H1 (cell line): Measurements from ENCODE around the gene LRRTM4. TPM values are rescaled to one million over a fixed set of nuclear protein-coding genes. Genes with fewer than 3 reads are reported as not detected.

ENCODE experiments used
- CTCF ChIA-PET: fragments of 300-600 bp; sonication (Branson Sonifier 250); formaldehyde crosslinking; loops from one replicate; lab custom pipeline; 2021; ENCODE audit not compliant: partially characterized antibody; lab: Charles Lee
- POLR2A ChIA-PET: fragments of 300-600 bp; sonication (Branson Sonifier 250); formaldehyde crosslinking; loops from one replicate; lab custom pipeline; 2021; ENCODE audit warnings: inconsistent platforms; ENCODE audit not compliant: partially characterized antibody; lab: Charles Lee
- DNase-seq, 2 experiments: peaks; one replicate each; pipeline versions ENCODE4 v3.0.0 to v3.0.0-alpha.2; 2010 to 2022; ENCODE audit warnings: low spot score in 2 of 2, low read depth in 1 of 2, mixed read lengths in 1 of 2
- FAIRE-seq: peaks from 2 replicates; lab custom pipeline; 2011; peaks lifted over from hg19 to GRCh38; lab: Jason Lieb, UNC
- H2AFZ ChIP-seq: 2 replicates; pipeline ENCODE4 v1.8.1; 2012; ENCODE audit warnings: low read length, inconsistent platforms
- H2AK5ac ChIP-seq: 2 replicates; pipeline ENCODE4 v1.6.1; 2013; ENCODE audit warnings: low read depth, low read length
- H2BK120ac ChIP-seq: replicated peaks from 2 replicates; pipeline ENCODE3; 2013; ENCODE audit warnings: low read depth, low read length, inconsistent platforms
- H2BK12ac ChIP-seq: 2 replicates; pipeline ENCODE4 v1.6.1; 2013; ENCODE audit warnings: low read depth, low read length
- H2BK15ac ChIP-seq: 2 replicates; pipeline ENCODE4 v1.6.1; 2013; ENCODE audit warnings: low read length
- H2BK20ac ChIP-seq: 2 replicates; pipeline ENCODE4 v1.6.1; 2013; ENCODE audit warnings: low read length
- H2BK5ac ChIP-seq: 2 replicates; pipeline ENCODE4 v1.6.1; 2013; ENCODE audit warnings: low read depth, low read length
- H3K14ac ChIP-seq: 2 replicates; pipeline ENCODE4 v1.6.1; 2013; ENCODE audit warnings: inconsistent platforms; ENCODE audit not compliant: insufficient read length
- H3K18ac ChIP-seq: 2 replicates; pipeline ENCODE4 v1.6.1; 2013; ENCODE audit warnings: low read length; ENCODE audit errors: extremely low read depth
- H3K23ac ChIP-seq: 2 replicates; pipeline ENCODE4 v1.6.1; 2013; ENCODE audit warnings: inconsistent platforms; ENCODE audit not compliant: insufficient read length
- H3K23me2 ChIP-seq: 2 replicates; pipeline ENCODE4 v1.6.1; 2013; ENCODE audit warnings: low read depth, low read length
- H3K27ac ChIP-seq: 2 replicates; pipeline ENCODE4 v1.6.1; 2011; ENCODE audit warnings: low read depth, low read length, inconsistent platforms
- H3K27me3 ChIP-seq, 4 experiments: replicated peaks in 1 of 4; 1 replicate in 1 of 4; 2 replicates in 3 of 4; pipeline versions ENCODE4 v1.6.1 to v1.8.1; 2011 to 2013; ENCODE audit warnings: low read length in 3 of 4, mild to moderate bottlenecking in 3 of 4, inconsistent platforms in 2 of 4, mixed read lengths in 2 of 4, moderate library complexity in 1 of 4; ENCODE audit not compliant: control insufficient read depth in 3 of 4, insufficient read depth in 3 of 4; ENCODE audit errors: extremely low read depth in 1 of 4
- H3K36me3 ChIP-seq, 4 experiments: 2 replicates each; pipeline versions ENCODE4 v1.6.1 to v1.8.1; 2011 to 2013; ENCODE audit warnings: mild to moderate bottlenecking in 4 of 4, low read length in 3 of 4, moderate library complexity in 2 of 4, control low read depth in 1 of 4, inconsistent platforms in 1 of 4; ENCODE audit not compliant: insufficient read depth in 4 of 4, control insufficient read depth in 2 of 4
- H3K4ac ChIP-seq: replicated peaks from 2 replicates; pipeline ENCODE3; 2013; ENCODE audit warnings: low read length, low read depth, mixed read lengths, inconsistent platforms; ENCODE audit not compliant: insufficient read length
- H3K4me1 ChIP-seq, 4 experiments: replicated peaks in 1 of 4; 1 replicate in 1 of 4; 2 replicates in 3 of 4; pipeline versions ENCODE4 v1.6.1 to v1.8.1; 2011 to 2013; ENCODE audit warnings: low read length in 3 of 4, inconsistent platforms in 2 of 4, mixed read lengths in 1 of 4; ENCODE audit not compliant: insufficient read depth in 4 of 4, control insufficient read depth in 3 of 4
- H3K4me2 ChIP-seq, 2 experiments: 2 replicates each; pipeline versions ENCODE4 v1.6.1 to v1.8.1; 2011 to 2013; ENCODE audit warnings: low read depth in 2 of 2, low read length in 2 of 2, control low read depth in 1 of 2, inconsistent platforms in 1 of 2, mild to moderate bottlenecking in 1 of 2; ENCODE audit not compliant: insufficient read depth in 1 of 2
- H3K4me3 ChIP-seq, 4 experiments: fragments of 200-600, 300-600 bp in 1 of 4; sonication (generic), shearing (Covaris generic), sonication (Bioruptor Twin) in 1 of 4; 2 replicates each; pipeline versions ENCODE4 v1.5.1 to v1.8.1; 2011 to 2016; ENCODE audit warnings: low read length in 4 of 4, low read depth in 3 of 4, control low read depth in 2 of 4, inconsistent platforms in 2 of 4, mild to moderate bottlenecking in 2 of 4, mixed read lengths in 1 of 4, moderate library complexity in 1 of 4; ENCODE audit not compliant: insufficient read depth in 2 of 4; ENCODE audit errors: extremely low read depth in 1 of 4
- H3K56ac ChIP-seq: replicated peaks from 2 replicates; pipeline ENCODE3; 2013; ENCODE audit warnings: low read depth, mild to moderate bottlenecking, mixed read lengths, low read length, inconsistent platforms; ENCODE audit not compliant: insufficient read length
- H3K79me1 ChIP-seq: 2 replicates; pipeline ENCODE4 v1.6.1; 2013; ENCODE audit warnings: low read depth, low read length, control low read depth
- H3K79me2 ChIP-seq, 2 experiments: 2 replicates each; pipeline versions ENCODE4 v1.6.1 to v1.8.1; 2012 to 2013; ENCODE audit warnings: low read length in 2 of 2, mild to moderate bottlenecking in 2 of 2, inconsistent platforms in 1 of 2; ENCODE audit not compliant: insufficient read depth in 2 of 2, control insufficient read depth in 1 of 2
- H3K9ac ChIP-seq, 4 experiments: replicated peaks in 1 of 4; 1 replicate in 1 of 4; 2 replicates in 3 of 4; pipeline versions ENCODE4 v1.6.1 to v1.8.1; 2011 to 2013; ENCODE audit warnings: low read depth in 3 of 4, low read length in 3 of 4, control low read depth in 2 of 4, mild to moderate bottlenecking in 2 of 4, moderate library complexity in 2 of 4, inconsistent platforms in 1 of 4; ENCODE audit errors: extremely low read depth in 1 of 4
- H3K9me3 ChIP-seq, 2 experiments: 2 replicates each; pipeline versions ENCODE4 v1.6.1 to v1.8.1; 2012 to 2013; ENCODE audit warnings: mild to moderate bottlenecking in 2 of 2, moderate library complexity in 2 of 2, control low read depth in 1 of 2, inconsistent platforms in 1 of 2, low read depth in 1 of 2, low read length in 1 of 2, mixed read lengths in 1 of 2; ENCODE audit not compliant: insufficient read depth in 2 of 2
- H4K20me1 ChIP-seq, 2 experiments: replicated peaks in 1 of 2; 2 replicates each; pipeline versions ENCODE3 to v1.8.1; 2011 to 2013; ENCODE audit warnings: inconsistent platforms in 2 of 2, low read length in 2 of 2, mild to moderate bottlenecking in 1 of 2; ENCODE audit not compliant: insufficient read depth in 2 of 2, control insufficient read depth in 1 of 2
- H4K5ac ChIP-seq: 2 replicates; pipeline ENCODE4 v1.6.1; 2013; ENCODE audit warnings: low read length, low read depth, mixed read lengths, inconsistent platforms; ENCODE audit not compliant: insufficient read length
- H4K8ac ChIP-seq: 2 replicates; pipeline ENCODE4 v1.8.0; 2013; ENCODE audit warnings: mild to moderate bottlenecking, moderate library complexity, low read length, inconsistent platforms; ENCODE audit not compliant: insufficient read depth; ENCODE audit errors: extremely low read depth
- H4K91ac ChIP-seq: replicated peaks from 2 replicates; pipeline ENCODE3; 2013; ENCODE audit warnings: low read length, mixed read lengths, inconsistent platforms; ENCODE audit not compliant: insufficient read length
- BACH1 ChIP-seq: IDR thresholded peaks from 2 replicates; pipeline ENCODE4 v1.6.1; 2012; ENCODE audit warnings: low read length, improper control_type of control experiment
- CEBPB ChIP-seq: IDR thresholded peaks from 2 replicates; pipeline ENCODE4 v1.6.1; 2012; ENCODE audit warnings: low read depth, low read length
- CREB1 ChIP-seq: IDR thresholded peaks from 2 replicates; pipeline ENCODE4 v1.6.1; 2012; ENCODE audit warnings: inconsistent platforms
- E2F6 ChIP-seq: IDR thresholded peaks from 2 replicates; pipeline ENCODE4 v1.6.1; 2012; ENCODE audit warnings: inconsistent platforms
- EGR1 ChIP-seq: IDR thresholded peaks from 2 replicates; pipeline ENCODE4 v1.6.1; 2011; ENCODE audit warnings: low read depth, low read length, borderline replicate concordance
- EZH2 ChIP-seq: fragments of 200-600 bp; sonication (generic); IDR thresholded peaks from 2 replicates; pipeline ENCODE4 v1.7.1; 2012; ENCODE audit warnings: low read depth, mild to moderate bottlenecking, moderate library complexity, low read length, inconsistent platforms; ENCODE audit not compliant: severe bottlenecking
- GTF2F1 ChIP-seq: IDR thresholded peaks from 2 replicates; pipeline ENCODE4 v1.6.1; 2012; ENCODE audit warnings: low read depth, low read length, improper control_type of control experiment, borderline replicate concordance
- HDAC6 ChIP-seq: IDR thresholded peaks from one replicate; pipeline ENCODE4 v1.7.1; 2012; ENCODE audit warnings: low read depth, mild to moderate bottlenecking, inconsistent platforms, low read length, moderate library complexity
- JUND ChIP-seq: IDR thresholded peaks from 2 replicates; pipeline ENCODE4 v1.6.1; 2011; ENCODE audit warnings: mild to moderate bottlenecking, improper control_type of control experiment, low read length
- POLR2AphosphoS5 ChIP-seq: IDR thresholded peaks from 2 replicates; pipeline ENCODE4 v1.6.1; 2011; ENCODE audit warnings: low read depth, low read length
- POU5F1 ChIP-seq: IDR thresholded peaks from 2 replicates; pipeline ENCODE4 v1.6.1; 2011; ENCODE audit warnings: low read depth, mild to moderate bottlenecking, low read length, moderate library complexity
- RNF2 ChIP-seq: fragments of 200-900, 300-1000 bp; sonication (generic); IDR thresholded peaks from 2 replicates; pipeline ENCODE4 v1.7.1; 2016; ENCODE audit warnings: borderline replicate concordance, low read depth, mild to moderate bottlenecking, antibody characterized with exemption, low read length; ENCODE audit not compliant: poor library complexity, severe bottlenecking; ENCODE audit errors: missing control alignments
- SIX5 ChIP-seq: IDR thresholded peaks from 2 replicates; pipeline ENCODE4 v1.6.1; 2011; ENCODE audit warnings: mild to moderate bottlenecking, low read depth, low read length
- TAF7 ChIP-seq: optimal IDR thresholded peaks from 2 replicates; pipeline ENCODE3; 2011; ENCODE audit warnings: low read depth, mild to moderate bottlenecking, inconsistent platforms, low read length, moderate library complexity, borderline replicate concordance
- TBP ChIP-seq: IDR thresholded peaks from 2 replicates; pipeline ENCODE4 v1.6.1; 2011; ENCODE audit warnings: low read depth, low read length, improper control_type of control experiment
- WGBS, 2 experiments: shearing (Covaris generic) in 1 of 2; methylation state at CpG; one replicate each; pipeline versions ENCODE4 v1.1.6 to v1.1.7; 2013 to 2015; ENCODE audit warnings: low lambda C conversion rate in 2 of 2, mixed read lengths in 2 of 2, inconsistent platforms in 1 of 2, low coverage in 1 of 2, missing lambda C conversion rate in 1 of 2; ENCODE audit not compliant: insufficient replicate concordance in 2 of 2, insufficient coverage in 1 of 2, insufficient read length in 1 of 2; ENCODE audit errors: extremely low coverage in 1 of 2, missing lambda C conversion rate in 1 of 2; 5-methylcytosine and 5-hydroxymethylcytosine counted together
- polyA plus RNA-seq, 7 experiments: library from polyadenylated mRNA; depleted of rRNA in 3 of 7; stranded (reverse) in 5 of 7; unstranded in 2 of 7; fragments of >200 nt in 5 of 7; fragments of 200-250 nt in 2 of 7; gene quantifications; 1 replicate in 5 of 7; 2 replicates in 1 of 7; 4 replicates in 1 of 7; pipeline versions ENCODE4 v1.2.1 to v1.2.3, GENCODE V29; 2011 to 2013; ENCODE audit warnings: missing spikeins in 2 of 7, mixed read lengths in 2 of 7
- total RNA-seq: library from RNA; stranded (reverse); fragmentation: NEBNext Ultra II Directional; extraction: Animal tissue kit (Norgen Biotek cat#: 25700); gene quantifications from 2 replicates; pipeline ENCODE4 v1.2.1, GENCODE V29; 2021

Gene LRRTM4
- total and polyA plus RNA-seq, 2 of the 8 experiments (the other 6 are each of a cell fraction or from before 2014, with no cell fraction given): 3.6 to 9.5 TPM

- H3K9ac ChIP-seq: no peak overlapping the region
- H3K79me2 ChIP-seq: no peaks in the 10 kb centered on the region
- no peak overlapping the region for H2BK12ac ChIP-seq
- no peaks in the 10 kb centered on the region for H4K20me1 ChIP-seq
- DNase-seq: no peak
- H3K4me1 ChIP-seq: peaks cover 0 to 2% (median 0%) of the 10 kb centered on the region in 4 experiments; a peak in 1 of 7 replicates
- ChIA-PET CTCF (interaction anchor here (0.6 kb wide), 1 partner anchor 213 kb away, joined by 3 read pairs; no protein-coding TSS in a partner anchor), POLR2A (no interaction called here)
- H2BK15ac ChIP-seq: no peak overlapping the region
- H3K4me3 ChIP-seq: no peak overlapping the region
- H4K5ac ChIP-seq: no peak overlapping the region
- no peak overlapping the region for H2BK20ac ChIP-seq
- no peak overlapping the region for H2BK5ac ChIP-seq
- H4K91ac ChIP-seq: no peak overlapping the region
- H3K18ac ChIP-seq: no peak overlapping the region
- TF ChIP-seq E2F6 (no peak), JUND (no peak), CREB1 (no peak), RNF2 (no peak), SIX5 (no peak), BACH1 (no peak), POU5F1 (no peak), EGR1 (no peak), TAF7 (no peak), HDAC6 (no peak), GTF2F1 (no peak), POLR2AphosphoS5 (no peak), CEBPB (no peak), EZH2 (no peak), TBP (no peak)
- no peak for FAIRE-seq
- H3K14ac ChIP-seq: no peak overlapping the region
- no peak overlapping the region for H3K4ac ChIP-seq
- 92% methylated on average over 1 of the region's 1 CpG; no CpG with 5 or more reads in 1 of the 2 experiments for WGBS, 2 experiments
- no peak overlapping the region for H2AK5ac ChIP-seq
- H3K9me3 ChIP-seq: no peaks in the 10 kb centered on the region
- no peaks in the 10 kb centered on the region for H3K79me1 ChIP-seq
- no peak overlapping the region for H4K8ac ChIP-seq
- H3K56ac ChIP-seq: no peak overlapping the region
- no peak overlapping the region for H3K23ac ChIP-seq
- H3K36me3 ChIP-seq: no peaks in the 10 kb centered on the region
- H3K4me2 ChIP-seq: no peak overlapping the region
- H2AFZ ChIP-seq: no peak overlapping the region
- H2BK120ac ChIP-seq: no peak overlapping the region
- H3K23me2 ChIP-seq: no peaks in the 10 kb centered on the region
- no peak overlapping the region for H3K27ac ChIP-seq
- H3K27me3 ChIP-seq: no peaks in the 10 kb centered on the region
These were observed 709.1 kb downstream of the LRRTM4 start for GRCh38 chr2:76813084-76813483.
